NCI-H2196 treated with DMSO at 0.1 percent for 48 hours (cell line): ENCODE data around the gene TOM1L2.

ENCODE experiments used
- DNase-seq: peaks from one replicate; lab custom pipeline; 2025; ENCODE audit not compliant: unreplicated experiment; lab: John Stamatoyannopoulos, UW

The TOM1L2 gene

GRCh38 chr17:17900615-17901520, 71.3 kb downstream of the TOM1L2 start:
- peak; percentile 58 for DNase-seq

- no peak for DNase-seq
Measured at GRCh38 chr17:17899486-17899885, 72.7 kb downstream of the TOM1L2 start.

- no peak for DNase-seq
Measured at GRCh38 chr17:17898673-17899072, 73.5 kb downstream of the TOM1L2 start.

GRCh38 chr17:17897442-17897841, 74.8 kb downstream of the TOM1L2 start:
- no peak for DNase-seq

GRCh38 chr17:17896746-17897145, 75.5 kb downstream of the TOM1L2 start:
- no peak for DNase-seq

GRCh38 chr17:17893801-17894644, 78.2 kb downstream of the TOM1L2 start:
- no peak for DNase-seq

- DNase-seq = no peak
Measured at GRCh38 chr17:17892731-17893130, 79.5 kb downstream of the TOM1L2 start.

- peak; percentile 11 for DNase-seq
Measured at GRCh38 chr17:17892009-17892408, 80.2 kb downstream of the TOM1L2 start.

GRCh38 chr17:17890773-17891759, 81.1 kb downstream of the TOM1L2 start:
- DNase-seq = peak; percentile 16

GRCh38 chr17:17889922-17890321, 82.3 kb downstream of the TOM1L2 start:
- no peak for DNase-seq

- no peak for DNase-seq
Measured at GRCh38 chr17:17888821-17889220, 83.4 kb downstream of the TOM1L2 start.

GRCh38 chr17:17888371-17888770, 83.8 kb downstream of the TOM1L2 start:
- no peak for DNase-seq

GRCh38 chr17:17887752-17888304, 84.4 kb downstream of the TOM1L2 start:
- DNase-seq = no peak

- DNase-seq = no peak
Measured at GRCh38 chr17:17886726-17887125, 85.5 kb downstream of the TOM1L2 start.

- no peak for DNase-seq
Measured at GRCh38 chr17:17886226-17886625, 86.0 kb downstream of the TOM1L2 start.

GRCh38 chr17:17884391-17885357, 87.5 kb downstream of the TOM1L2 start:
- no peak for DNase-seq

- DNase-seq = no peak
Measured at GRCh38 chr17:17883801-17884200, 88.4 kb downstream of the TOM1L2 start.

GRCh38 chr17:17882082-17882581, 90.1 kb downstream of the TOM1L2 start:
- no peak for DNase-seq

GRCh38 chr17:17880577-17881196, 91.5 kb downstream of the TOM1L2 start:
- no peak for DNase-seq
